B cell (primary cell): ENCODE data around the gene SLC39A3. TPM values are rescaled to one million over a fixed set of nuclear protein-coding genes. Genes with fewer than 3 reads are reported as not detected.
A peak's percentile ranks its signal among the peaks of the same experiment; 100 is the strongest.

Experiments used
- ATAC-seq: fragments of 200-7000 bp; cut with Tn5 transposase; one replicate; pipeline ENCODE4 v1.10.0; 2021; ENCODE audit warnings: low read depth, mild to moderate bottlenecking, moderate number of reproducible peaks, moderate library complexity
- CTCF ChIA-PET: fragments of 350-600 bp; sonication (Branson Sonifier 250); formaldehyde crosslinking; loops from one replicate; lab custom pipeline; 2021; ENCODE audit warnings: antibody characterized with exemption, inconsistent platforms; lab: Charles Lee
- POLR2A ChIA-PET: fragments of 350-600 bp; sonication (Branson Sonifier 250); formaldehyde crosslinking; loops from one replicate; lab custom pipeline; 2021; ENCODE audit warnings: antibody characterized with exemption; lab: Charles Lee
- DNase-seq: peaks from one replicate; pipeline ENCODE4 v3.0.0; 2013
- H2AFZ ChIP-seq: 2 replicates; pipeline ENCODE4 v1.6.1; 2012; ENCODE audit warnings: mild to moderate bottlenecking, low read depth, low read length; ENCODE audit not compliant: insufficient read depth, poor library complexity, severe bottlenecking
- H3K27ac ChIP-seq, 2 donors: 1 replicate in 1 of 2; 2 replicates in 1 of 2; pipeline ENCODE4 v1.5.1; 2012 to 2013; ENCODE audit warnings: low read length in 2 of 2, mild to moderate bottlenecking in 2 of 2, moderate library complexity in 1 of 2
- H3K27me3 ChIP-seq, 4 experiments: fragments of 200-600 bp in 1 of 4; sonication (generic) in 1 of 4; replicated peaks in 1 of 4; 1 replicate in 2 of 4; 2 replicates in 2 of 4; pipeline versions ENCODE4 v1.6.1 to v1.7.0; 2013 to 2016; ENCODE audit warnings: low read length in 3 of 4, mild to moderate bottlenecking in 2 of 4, mixed read lengths in 1 of 4, moderate library complexity in 1 of 4; ENCODE audit not compliant: insufficient read depth in 4 of 4, control insufficient read depth in 3 of 4; ENCODE audit errors: control extremely low read depth in 1 of 4
- H3K36me3 ChIP-seq, 2 experiments: replicated peaks in 1 of 2; 1 replicate in 1 of 2; 2 replicates in 1 of 2; pipeline versions ENCODE4 v1.6.1 to v1.7.1; 2013; ENCODE audit warnings: low read length in 1 of 2; ENCODE audit not compliant: insufficient read depth in 2 of 2, control insufficient read depth in 1 of 2; ENCODE audit errors: control extremely low read depth in 1 of 2, extremely low read depth in 1 of 2
- H3K4me1 ChIP-seq, 2 donors: fragments of 200-600 bp in 1 of 2; sonication (generic) in 1 of 2; 1 replicate in 1 of 2; 2 replicates in 1 of 2; pipeline versions ENCODE4 v1.5.1 to v1.6.1; 2013 to 2017; ENCODE audit warnings: low read length in 2 of 2; ENCODE audit not compliant: control insufficient read depth in 2 of 2, insufficient read depth in 2 of 2
- H3K4me2 ChIP-seq: replicated peaks from 2 replicates; pipeline ENCODE3; 2012; ENCODE audit warnings: mild to moderate bottlenecking, low read depth, low read length; ENCODE audit not compliant: poor library complexity, severe bottlenecking
- H3K4me3 ChIP-seq, 5 experiments: fragments of 200-600 bp in 1 of 5; sonication (generic) in 1 of 5; 1 replicate in 3 of 5; 2 replicates in 2 of 5; pipeline versions ENCODE4 v1.5.1 to v1.7.0; 2011 to 2016; ENCODE audit warnings: low read length in 4 of 5, mild to moderate bottlenecking in 4 of 5, low read depth in 2 of 5, control low read depth in 1 of 5, moderate library complexity in 1 of 5; ENCODE audit not compliant: insufficient read depth in 1 of 5; ENCODE audit errors: control extremely low read depth in 1 of 5, extremely low read depth in 1 of 5
- H3K79me2 ChIP-seq: fragments of 200-600 bp; sonication (generic); one replicate; pipeline ENCODE4 v1.6.0; 2016; ENCODE audit warnings: low read length; ENCODE audit not compliant: control insufficient read depth, insufficient read depth
- H3K9ac ChIP-seq: fragments of 200-600 bp; sonication (generic); 2 replicates; pipeline ENCODE4 v1.6.1; 2017; ENCODE audit warnings: mild to moderate bottlenecking, low read length, moderate library complexity
- H3K9me3 ChIP-seq, 3 donors: one replicate each; pipeline versions ENCODE4 v1.6.1 to v1.7.1; 2013; ENCODE audit warnings: low read length in 2 of 3; ENCODE audit not compliant: control insufficient read depth in 2 of 3, insufficient read depth in 1 of 3; ENCODE audit errors: control extremely low read depth in 1 of 3
- H4K20me1 ChIP-seq: 2 replicates; pipeline ENCODE4 v1.6.0; 2012; ENCODE audit warnings: mild to moderate bottlenecking, low read length; ENCODE audit not compliant: insufficient read depth, control insufficient read depth, poor library complexity, severe bottlenecking
- H3K27ac Mint-ChIP-seq: one replicate; pipeline ENCODE4 v1.8.0; 2021; ENCODE audit warnings: mixed read lengths
- H3K27me3 Mint-ChIP-seq: one replicate; pipeline ENCODE4 v1.8.0; 2021; ENCODE audit warnings: mixed read lengths
- H3K4me1 Mint-ChIP-seq: one replicate; pipeline ENCODE4 v1.8.0; 2021; ENCODE audit warnings: mixed read lengths
- H3K4me3 Mint-ChIP-seq: one replicate; pipeline ENCODE4 v1.8.0; 2021; ENCODE audit warnings: mixed read lengths
- H3K9me3 Mint-ChIP-seq: one replicate; pipeline ENCODE4 v1.8.0; 2022; ENCODE audit warnings: mixed read lengths; ENCODE audit not compliant: insufficient read depth
- EZH2 ChIP-seq: IDR thresholded peaks from 2 replicates; pipeline ENCODE4 v1.6.1; 2012; ENCODE audit warnings: borderline replicate concordance, low read depth, mild to moderate bottlenecking, moderate library complexity, low read length; ENCODE audit not compliant: insufficient read depth, poor library complexity, severe bottlenecking
- WGBS: methylation state at CpG from one replicate; pipeline ENCODE4 v1.1.5; 2013; ENCODE audit warnings: missing lambda C conversion rate; ENCODE audit not compliant: insufficient coverage; 5-methylcytosine and 5-hydroxymethylcytosine counted together
- intact Hi-C: fragments of 100-400 bp; cut with micrococcal nuclease; formaldehyde crosslinking; loops from one replicate; pipeline ENCODE4 v1.10.0; 2022
- polyA plus RNA-seq: library from polyadenylated mRNA; depleted of rRNA; stranded (reverse); fragments of >200 nt; gene quantifications from 2 replicates; pipeline ENCODE4 v1.2.3, GENCODE V29; 2012
- total RNA-seq, 2 donors: library from RNA; stranded (reverse); fragments of 120-200 nt in 1 of 2; gene quantifications; 1 replicate in 1 of 2; 2 replicates in 1 of 2; pipeline versions ENCODE4 v1.2.3 to v1.2.4, GENCODE V29; 2013 to 2022
- TF ChIP-seq, protein P1 (sequence below): fragments of 200-600 bp; IDR thresholded peaks from one replicate; pipeline ENCODE4 v1.8.0; 2022; ENCODE audit warnings: antibody characterized with exemption, mild to moderate bottlenecking

The SLC39A3 gene
- total and polyA plus RNA-seq, 2 donors (not counting 1 experiment from before 2014, with no cell fraction given) = 36.4 to 37.6 TPM

DNA sequence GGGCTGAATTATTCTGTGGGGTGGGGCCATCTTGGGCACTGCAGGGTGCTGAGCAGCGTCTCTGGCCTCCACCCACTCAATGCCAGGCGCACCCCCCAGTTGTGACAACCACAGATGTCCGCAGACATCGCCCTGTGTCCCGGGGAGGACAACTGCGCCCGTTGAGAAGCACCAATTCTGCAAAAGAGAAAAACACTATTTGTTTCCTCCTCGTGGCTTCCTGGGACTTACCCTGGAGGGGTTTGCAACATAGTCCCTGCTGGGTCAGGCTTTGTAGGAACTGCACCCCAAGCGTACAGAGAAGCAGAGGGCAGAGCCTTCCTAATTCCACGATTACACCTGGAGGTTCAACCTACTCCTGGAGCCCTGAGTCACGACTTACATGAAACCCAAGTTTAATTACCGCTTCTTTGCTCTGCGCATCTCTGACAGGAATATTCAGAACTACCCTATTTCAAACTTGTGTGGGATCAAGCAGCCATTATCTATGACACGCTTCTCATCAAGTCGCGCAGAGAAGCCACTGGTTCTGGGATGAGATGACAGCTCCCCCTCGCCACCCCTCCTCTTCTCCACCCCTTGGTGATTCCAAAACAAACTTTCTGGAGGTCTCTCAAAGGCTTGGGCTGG is 11.1 kb upstream of the SLC39A3 start:
- peaks cover 0 to 6% of the 10 kb centered on the region in 2 experiments for H3K36me3 ChIP-seq
- Mint-ChIP-seq H3K4me3 (no peak overlapping the region), H3K4me1 (peaks cover 10% of the 10 kb centered on the region), H3K27ac (no peak overlapping the region), H3K27me3 (no peaks in the 10 kb centered on the region), H3K9me3 (no peaks in the 10 kb centered on the region)
- TF ChIP-seq EZH2 = no peak
- TF ChIP-seq, protein P1, sequence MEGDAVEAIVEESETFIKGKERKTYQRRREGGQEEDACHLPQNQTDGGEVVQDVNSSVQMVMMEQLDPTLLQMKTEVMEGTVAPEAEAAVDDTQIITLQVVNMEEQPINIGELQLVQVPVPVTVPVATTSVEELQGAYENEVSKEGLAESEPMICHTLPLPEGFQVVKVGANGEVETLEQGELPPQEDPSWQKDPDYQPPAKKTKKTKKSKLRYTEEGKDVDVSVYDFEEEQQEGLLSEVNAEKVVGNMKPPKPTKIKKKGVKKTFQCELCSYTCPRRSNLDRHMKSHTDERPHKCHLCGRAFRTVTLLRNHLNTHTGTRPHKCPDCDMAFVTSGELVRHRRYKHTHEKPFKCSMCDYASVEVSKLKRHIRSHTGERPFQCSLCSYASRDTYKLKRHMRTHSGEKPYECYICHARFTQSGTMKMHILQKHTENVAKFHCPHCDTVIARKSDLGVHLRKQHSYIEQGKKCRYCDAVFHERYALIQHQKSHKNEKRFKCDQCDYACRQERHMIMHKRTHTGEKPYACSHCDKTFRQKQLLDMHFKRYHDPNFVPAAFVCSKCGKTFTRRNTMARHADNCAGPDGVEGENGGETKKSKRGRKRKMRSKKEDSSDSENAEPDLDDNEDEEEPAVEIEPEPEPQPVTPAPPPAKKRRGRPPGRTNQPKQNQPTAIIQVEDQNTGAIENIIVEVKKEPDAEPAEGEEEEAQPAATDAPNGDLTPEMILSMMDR = no peak
- H2AFZ ChIP-seq = no peak overlapping the region
- WGBS = 66% methylated on average over 13 of the region's 17 CpGs
- no peak overlapping the region for H3K4me2 ChIP-seq
- no peak overlapping the region for H3K4me3 ChIP-seq
- peaks cover 8 to 18% of the 10 kb centered on the region in 2 donors for H3K4me1 ChIP-seq
- ChIA-PET POLR2A (no interaction called here), CTCF (interaction anchor here (0.6 to 3.1 kb wide), 9 partner anchors 24 to 117 kb away, joined by 3 to 156 read pairs (median 16); partner anchors contain the start of genes GNG7 and SGTA)
- H3K79me2 ChIP-seq = peaks cover 12% of the 10 kb centered on the region
- ATAC-seq (no peak), DNase-seq (no peak)
- no peak overlapping the region for H3K27ac ChIP-seq
- H3K9me3 ChIP-seq = no peaks in the 10 kb centered on the region
- no peaks in the 10 kb centered on the region for H3K27me3 ChIP-seq
- intact Hi-C loops = no loop called here
- H3K9ac ChIP-seq = no peak overlapping the region
- H4K20me1 ChIP-seq = no peaks in the 10 kb centered on the region

DNA sequence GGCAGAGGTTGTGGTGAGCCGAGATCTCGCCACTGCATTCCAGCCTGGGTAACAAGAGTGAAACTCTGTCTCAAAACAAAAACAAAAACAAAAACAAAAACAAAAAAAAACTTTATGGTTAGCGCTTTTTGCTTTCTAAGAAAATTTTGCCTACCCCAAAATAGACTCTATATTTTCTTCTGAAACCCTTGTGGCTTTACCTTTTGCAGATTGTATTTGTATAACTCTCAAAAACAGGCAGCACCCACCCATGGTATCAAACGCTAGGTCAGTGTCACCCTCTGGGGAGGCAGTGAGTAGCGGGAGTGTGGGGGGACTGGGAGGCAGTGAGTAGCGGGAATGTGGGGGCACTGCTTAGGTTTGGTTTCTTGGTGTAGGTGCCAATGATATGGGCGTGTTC is 7.5 kb upstream of the SLC39A3 start:
- no peak for ATAC-seq
- Histone ChIP-seq H3K9ac (no peak overlapping the region), H4K20me1 (no peaks in the 10 kb centered on the region), H3K4me2 (no peak overlapping the region), H3K4me3 (no peak overlapping the region), H3K4me1 (peaks cover 8 to 18% of the 10 kb centered on the region in 2 donors), H3K27me3 (no peaks in the 10 kb centered on the region), H3K9me3 (no peaks in the 10 kb centered on the region), H3K79me2 (peaks cover 12% of the 10 kb centered on the region), H2AFZ (no peak overlapping the region), H3K36me3 (no peaks in the 10 kb centered on the region), H3K27ac (no peak overlapping the region)
- ChIA-PET CTCF (interaction anchor here (0.8 to 3.4 kb wide), 3 partner anchors 85 to 110 kb away, joined by 4 to 24 read pairs (median 8); no protein-coding TSS in a partner anchor), POLR2A (interaction anchor here (0.7 kb wide), 1 partner anchor 39 kb away, joined by 3 read pairs; no protein-coding TSS in a partner anchor)
- Mint-ChIP-seq H3K4me3 (no peak overlapping the region), H3K27me3 (peaks cover 9% of the 10 kb centered on the region), H3K27ac (peak overlapping the region; percentile 15), H3K4me1 (peaks cover 10% of the 10 kb centered on the region), H3K9me3 (no peaks in the 10 kb centered on the region)
- intact Hi-C loops = loop anchor here (10.0 kb wide), 1 partner anchor 273 kb away; the partner anchor contains the start of gene GADD45B
- whole genome bisulfite sequencing = 100% methylated on average over 1 of the region's 7 CpGs
- DNase-seq = no peak
- TF ChIP-seq, protein P1 = no peak
- no peak for TF ChIP-seq EZH2
